Heart right ventricle (tissue), 16 donors: Measurements from ENCODE around the gene NID2. TPM values are rescaled to one million over a fixed set of nuclear protein-coding genes. Genes with fewer than 3 reads are reported as not detected.
A peak's percentile ranks its signal among the peaks of the same experiment; 100 is the strongest.

Source experiments
- ATAC-seq, 8 donors: fragments of 200-7000 bp; cut with Tn5 transposase; one replicate each; pipeline ENCODE4 v1.9.1; 2020; ENCODE audit warnings: mild to moderate bottlenecking in 8 of 8, moderate library complexity in 8 of 8, moderate number of reproducible peaks in 1 of 8
- DNase-seq, 2 donors: peaks; one replicate each; pipeline ENCODE4 v3.0.0-alpha.2; 2020
- H3K27ac ChIP-seq, 10 donors: fragments of 200-600 bp; sonication (generic) in 2 of 10; one replicate each; pipeline versions ENCODE4 v1.5.0 to v1.8.0; 2020 to 2022; ENCODE audit warnings: mild to moderate bottlenecking in 3 of 10
- H3K27me3 ChIP-seq, 7 donors: fragments of 200-600 bp; one replicate each; pipeline ENCODE4 v1.8.0; 2021 to 2022; ENCODE audit warnings: mild to moderate bottlenecking in 2 of 7
- H3K36me3 ChIP-seq, 9 donors: fragments of 200-600 bp; sonication (generic) in 1 of 9; one replicate each; pipeline versions ENCODE4 v1.5.0 to v1.8.0; 2020 to 2022; ENCODE audit warnings: mild to moderate bottlenecking in 2 of 9
- H3K4me1 ChIP-seq, 9 donors: fragments of 200-600 bp; sonication (generic) in 1 of 9; one replicate each; pipeline versions ENCODE4 v1.5.0 to v1.8.0; 2020 to 2022; ENCODE audit warnings: mild to moderate bottlenecking in 4 of 9
- H3K4me3 ChIP-seq, 10 donors: fragments of 200-600 bp; sonication (generic) in 2 of 10; one replicate each; pipeline versions ENCODE4 v1.5.0 to v1.8.0; 2020 to 2022; ENCODE audit warnings: mild to moderate bottlenecking in 7 of 10, moderate library complexity in 2 of 10
- H3K9me3 ChIP-seq, 11 donors: fragments of 200-600 bp in 10 of 11; sonication (generic) in 2 of 11; one replicate each; pipeline versions ENCODE4 v1.5.0 to v1.8.0; 2013 to 2022; ENCODE audit warnings: mild to moderate bottlenecking in 2 of 11, control low read depth in 1 of 11, moderate library complexity in 1 of 11
- CTCF ChIP-seq, 9 donors: fragments of 200-600 bp; sonication (generic) in 2 of 9; IDR thresholded peaks; one replicate each; pipeline versions ENCODE4 v1.5.0 to v1.8.0; 2021 to 2022; ENCODE audit warnings: antibody characterized with exemption in 9 of 9, mild to moderate bottlenecking in 5 of 9, moderate library complexity in 1 of 9
- WGBS, 2 donors: extraction: QIAGEN DNeasy Blood & Tissue Kit; methylation state at CpG; one replicate each; pipeline ENCODE4 v1.1.7; 2013; ENCODE audit warnings: inconsistent platforms in 1 of 2; 5-methylcytosine and 5-hydroxymethylcytosine counted together
- intact Hi-C, 10 donors: fragments of 100-400 bp; cut with DNase I; formaldehyde crosslinking; loops; one replicate each; pipeline versions ENCODE4 v1.11.1 to v1.14.2; 2022
- polyA plus RNA-seq, 2 donors: library from polyadenylated mRNA; stranded (reverse); fragments of 200-250 nt; gene quantifications; one replicate each; pipeline ENCODE4 v1.2.3, GENCODE V29; 2013
- total RNA-seq, 10 donors: library from RNA; stranded (reverse); fragmentation: NEBNext Ultra II Directional in 3 of 10; extraction: Animal tissue kit (Norgen Biotek cat#: 25700) in 3 of 10; gene quantifications; one replicate each; pipeline versions ENCODE4 v1.2.1 to v1.2.4, GENCODE V29; 2021 to 2023
- donor health status: Arrhythmogenic right ventricular cardiomyopathy.
- donor health status: ischemic (EF 13 %, LVEDD 7.1; RV severe dilation, severe dysfunction).
- donor health status: healthy with polysubstance abuse.
- donor health status: DM: no; HTN: yes; CAD: no.
- donor health status: DM: no; HTN: no; CAD: no.
- donor health status: ischemic (EF 25% LVEDD 6.9; RV normal size, moderate dysfunction).
- donor health status: ischemic (EF 25% LVEDD 5.7; RV mildly dilated, moderate dysfunction).
- donor health status: healthy.
- donor health status: DM: yes; HTN: yes; CAD: no.
- donor health status: Ischemic cardiomyopathy.
- donor health status: ischemic (EF 35%, LVEDD 5.7; RV mildly dilated, moderate dysfunction).
- donor health status: nonischemic (EF 11% LVEDD 7.7; RV severe dilation, severe dysfunction).
- donor health status: DM: yes; HTN: yes; CAD: no.
- donor health status: PGD.
- donor health status: ischemic (EF 29% LVEDD 5.4; RV normal size, mild dysfunction).
- donor health status: nonischemic (EF 23%, LVEDD 6.1; RV moderate dilation, normal function).

NID2 gene
- total and polyA plus RNA-seq, 12 donors, result 15.1 to 66.0 (median 36.5) TPM

GRCh38 chr14:52021957-52022600 lies 46.8 kb downstream of the NID2 start:
- Histone ChIP-seq H3K4me3 (peak overlapping the region in 1 of 10 donors; percentile 5), H3K36me3 (peaks cover 0 to 52% (median 26%) of the 10 kb centered on the region in 9 donors), H3K9me3 (peaks cover 0 to 4% (median 0%) of the 10 kb centered on the region in 11 donors), H3K27ac (peak overlapping the region in 9 of 10 donors; percentile 33 to 75 (median 71)), H3K27me3 (no peaks in the 10 kb centered on the region), H3K4me1 (peaks cover 16 to 100% (median 90%) of the 10 kb centered on the region in 9 donors)
- intact Hi-C loops, result loop anchor here in 1 of 10 donors (5.0 kb wide), 1 partner anchor 45 kb away; the partner anchor contains the start of gene NID2
- peak in 5 of 8 donors; percentile 35 to 79 (median 54) for ATAC-seq
- peak in 1 of 2 donors; percentile 40 for DNase-seq
- no peak for TF ChIP-seq CTCF (IDR thresholded peaks at IDR 0.05)
- WGBS, 2 donors, result 43 to 56% methylated on average over 6 of the region's 6 CpGs

GRCh38 chr14:52020866-52021717 lies 47.8 kb downstream of the NID2 start:
- intact Hi-C loops, result loop anchor here in 1 of 10 donors (5.0 kb wide), 1 partner anchor 46 kb away; the partner anchor contains the start of gene NID2
- peaks cover 0 to 49% (median 21%) of the 10 kb centered on the region in 9 donors for H3K36me3 ChIP-seq
- ATAC-seq (peak in 7 of 8 donors; percentile 18 to 72 (median 36)), DNase-seq (no peak)
- H3K4me3 ChIP-seq, result peak overlapping the region in 2 of 10 donors; percentile 3 to 5
- no peaks in the 10 kb centered on the region for H3K27me3 ChIP-seq
- H3K4me1 ChIP-seq, result peaks cover 15 to 100% (median 90%) of the 10 kb centered on the region in 9 donors
- H3K27ac ChIP-seq, result peak overlapping the region in 9 of 10 donors; percentile 33 to 75 (median 71)
- H3K9me3 ChIP-seq, result peaks cover 0 to 4% (median 0%) of the 10 kb centered on the region in 11 donors
- 38 to 44% methylated on average over 7 of the region's 7 CpGs for WGBS, 2 donors
- no peak for TF ChIP-seq CTCF (IDR thresholded peaks at IDR 0.05)

- peaks cover 0 to 4% (median 0%) of the 10 kb centered on the region in 11 donors for H3K9me3 ChIP-seq
- H3K27ac ChIP-seq, result peak overlapping the region in 8 of 10 donors; percentile 20 to 75 (median 67)
- intact Hi-C loops, result loop anchor here in 1 of 10 donors (5.0 kb wide), 1 partner anchor 47 kb away; the partner anchor contains the start of gene NID2
- ATAC-seq, result no peak
- TF ChIP-seq CTCF (IDR thresholded peaks at IDR 0.05), result no peak
- no peaks in the 10 kb centered on the region for H3K27me3 ChIP-seq
- H3K4me1 ChIP-seq, result peaks cover 12 to 100% (median 90%) of the 10 kb centered on the region in 9 donors
- peaks cover 0 to 47% (median 21%) of the 10 kb centered on the region in 9 donors for H3K36me3 ChIP-seq
- H3K4me3 ChIP-seq, result no peak overlapping the region
- no peak for DNase-seq
- WGBS, 2 donors, result 48 to 62% methylated on average over 5 of the region's 5 CpGs
Measured at GRCh38 chr14:52020161-52020714, 48.6 kb downstream of the NID2 start.

- ATAC-seq (no peak), DNase-seq (no peak)
- Histone ChIP-seq H3K27me3 (no peaks in the 10 kb centered on the region), H3K36me3 (peaks cover 0 to 58% (median 21%) of the 10 kb centered on the region in 9 donors), H3K27ac (peak overlapping the region in 4 of 10 donors; percentile 51 to 75 (median 72)), H3K9me3 (no peaks in the 10 kb centered on the region), H3K4me1 (peaks cover 19 to 100% (median 90%) of the 10 kb centered on the region in 9 donors), H3K4me3 (no peak overlapping the region)
- intact Hi-C loops, result loop anchor here in 2 of 10 donors (5.0 to 10.0 kb wide), 2 partner anchors 46 to 48 kb away; partner anchors contain the start of gene NID2 (in 2 of the 2)
- 95 to 99% methylated on average over 8 of the region's 8 CpGs for WGBS, 2 donors
- TF ChIP-seq CTCF (IDR thresholded peaks at IDR 0.05), result no peak
Measured at GRCh38 chr14:52018970-52019369, 49.9 kb downstream of the NID2 start.
